Neural cell (in vitro differentiated cells): ENCODE measurements around the gene CABLES2. TPM values are rescaled to one million over a fixed set of nuclear protein-coding genes. Genes with fewer than 3 reads are reported as not detected.

ENCODE experiments used
- H2AFZ ChIP-seq: fragments of 200-600, 300-800 bp; sonication (generic), shearing (Covaris generic); 2 replicates; pipeline ENCODE4 v1.6.0; 2014; ENCODE audit warnings: low read depth, mild to moderate bottlenecking, antibody characterized with exemption, low read length, moderate library complexity
- H3F3A ChIP-seq: fragments of 200-600 bp; shearing (Covaris generic); 2 replicates; pipeline ENCODE4 v1.6.1; 2016; ENCODE audit warnings: mild to moderate bottlenecking, moderate library complexity, mixed read lengths, antibody characterized with exemption, low read length; ENCODE audit not compliant: insufficient read depth, poor library complexity, severe bottlenecking
- H3K27ac ChIP-seq: fragments of 200-600, 300-800 bp; sonication (generic), shearing (Covaris generic); 2 replicates; pipeline ENCODE4 v1.5.1; 2014; ENCODE audit warnings: mild to moderate bottlenecking, low read length, moderate library complexity
- H3K27me3 ChIP-seq: fragments of 300-800, 200-600 bp; sonication (generic), shearing (Covaris generic); 2 replicates; pipeline ENCODE4 v1.6.0; 2014; ENCODE audit warnings: mild to moderate bottlenecking, low read depth, low read length, moderate library complexity; ENCODE audit not compliant: insufficient read depth
- H3K36me3 ChIP-seq: fragments of 300-800, 200-600 bp; sonication (generic), shearing (Covaris generic); 2 replicates; pipeline ENCODE4 v1.5.1; 2014; ENCODE audit warnings: mild to moderate bottlenecking, antibody characterized with exemption, low read length, moderate library complexity; ENCODE audit not compliant: insufficient read depth
- H3K4me2 ChIP-seq: fragments of 300-800, 200-600 bp; sonication (generic), shearing (Covaris generic); 2 replicates; pipeline ENCODE4 v1.6.0; 2014; ENCODE audit warnings: mild to moderate bottlenecking, low read length
- H3K4me3 ChIP-seq: fragments of 300-800, 200-600 bp; sonication (generic), shearing (Covaris generic); 2 replicates; pipeline ENCODE4 v1.5.1; 2014; ENCODE audit warnings: mild to moderate bottlenecking, low read length, moderate library complexity
- H3K79me2 ChIP-seq: fragments of 200-600 bp; shearing (Covaris generic); replicated peaks from 2 replicates; pipeline ENCODE4 v1.6.0; 2014; ENCODE audit warnings: mild to moderate bottlenecking, low read length, moderate library complexity; ENCODE audit not compliant: insufficient read depth
- H3K9ac ChIP-seq: fragments of 300-800, 200-600 bp; sonication (generic), shearing (Covaris generic); 2 replicates; pipeline ENCODE4 v1.6.1; 2016; ENCODE audit warnings: mild to moderate bottlenecking, low read length, mixed read lengths
- H3K9me2 ChIP-seq: fragments of 200-600 bp; shearing (Covaris generic); 2 replicates; pipeline ENCODE4 v1.6.1; 2016; ENCODE audit warnings: mild to moderate bottlenecking, low read length, mixed read lengths; ENCODE audit not compliant: insufficient read depth
- H3K9me3 ChIP-seq: fragments of 200-600, 300-800 bp; sonication (generic), shearing (Covaris generic); 2 replicates; pipeline ENCODE4 v1.6.1; 2016; ENCODE audit warnings: mild to moderate bottlenecking, mixed run types, low read length, moderate library complexity, mixed read lengths
- H4K20me1 ChIP-seq: fragments of 200-600 bp; shearing (Covaris generic); 2 replicates; pipeline ENCODE4 v1.6.1; 2016; ENCODE audit warnings: mild to moderate bottlenecking, mixed run types; ENCODE audit not compliant: insufficient read depth
- CTCF ChIP-seq: fragments of 450-650 bp; IDR thresholded peaks from 2 replicates; pipeline ENCODE4 v1.5.1; 2014; ENCODE audit warnings: antibody characterized with exemption, mild to moderate bottlenecking, moderate library complexity; ENCODE audit not compliant: poor library complexity, severe bottlenecking
- EP300 ChIP-seq: fragments of 450-650 bp; conservative IDR thresholded peaks from 2 replicates; pipeline ENCODE4 v1.6.1; 2014; ENCODE audit warnings: antibody characterized with exemption, mild to moderate bottlenecking, moderate library complexity; ENCODE audit not compliant: poor library complexity, severe bottlenecking
- EZH2 ChIP-seq: fragments of 200-600, 300-800 bp; shearing (Covaris generic), sonication (generic); IDR thresholded peaks from 2 replicates; pipeline ENCODE4 v1.6.1; 2014; ENCODE audit warnings: antibody characterized with exemption, low read length, borderline replicate concordance, mild to moderate bottlenecking; ENCODE audit not compliant: insufficient read depth, poor library complexity, severe bottlenecking
- MXI1 ChIP-seq: fragments of 450-650 bp; conservative IDR thresholded peaks from 2 replicates; pipeline ENCODE4 v1.6.1; 2014; ENCODE audit warnings: antibody characterized with exemption, mild to moderate bottlenecking; ENCODE audit not compliant: poor library complexity, severe bottlenecking
- POLR2AphosphoS5 ChIP-seq: IDR thresholded peaks from 2 replicates; pipeline ENCODE4 v1.6.1; 2012
- RAD21 ChIP-seq: fragments of 450-650 bp; conservative IDR thresholded peaks from 2 replicates; pipeline ENCODE4 v1.6.1; 2014; ENCODE audit warnings: antibody characterized with exemption, mild to moderate bottlenecking, moderate library complexity
- SMC3 ChIP-seq: fragments of 450-650 bp; conservative IDR thresholded peaks from 2 replicates; pipeline ENCODE4 v1.6.1; 2014; ENCODE audit warnings: antibody characterized with exemption, mild to moderate bottlenecking, moderate library complexity; ENCODE audit not compliant: poor library complexity
- TAF1 ChIP-seq: IDR thresholded peaks from 2 replicates; pipeline ENCODE4 v1.6.1; 2012; ENCODE audit warnings: low read depth
- polyA plus RNA-seq: library from polyadenylated mRNA; depleted of rRNA; stranded (reverse); fragments of >200 nt; gene quantifications from 2 replicates; pipeline ENCODE4 v1.2.3, GENCODE V29; 2014
- TF ChIP-seq, protein P1 (sequence below): IDR thresholded peaks from 2 replicates; pipeline ENCODE4 v1.6.1; 2012; ENCODE audit warnings: borderline replicate concordance

The CABLES2 gene
- polyA plus RNA-seq, 1 donor from 2014 or later: 8.3 TPM

- Histone ChIP-seq H3K4me3 (no peak overlapping the region), H3K79me2 (no peaks in the 10 kb centered on the region), H3F3A (no peaks in the 10 kb centered on the region), H3K4me2 (no peak overlapping the region), H3K9ac (no peak overlapping the region), H3K9me2 (no peaks in the 10 kb centered on the region), H4K20me1 (no peaks in the 10 kb centered on the region), H2AFZ (no peak overlapping the region), H3K36me3 (no peaks in the 10 kb centered on the region), H3K27me3 (no peaks in the 10 kb centered on the region), H3K9me3 (no peaks in the 10 kb centered on the region), H3K27ac (no peak overlapping the region)
- TF ChIP-seq, protein P1, sequence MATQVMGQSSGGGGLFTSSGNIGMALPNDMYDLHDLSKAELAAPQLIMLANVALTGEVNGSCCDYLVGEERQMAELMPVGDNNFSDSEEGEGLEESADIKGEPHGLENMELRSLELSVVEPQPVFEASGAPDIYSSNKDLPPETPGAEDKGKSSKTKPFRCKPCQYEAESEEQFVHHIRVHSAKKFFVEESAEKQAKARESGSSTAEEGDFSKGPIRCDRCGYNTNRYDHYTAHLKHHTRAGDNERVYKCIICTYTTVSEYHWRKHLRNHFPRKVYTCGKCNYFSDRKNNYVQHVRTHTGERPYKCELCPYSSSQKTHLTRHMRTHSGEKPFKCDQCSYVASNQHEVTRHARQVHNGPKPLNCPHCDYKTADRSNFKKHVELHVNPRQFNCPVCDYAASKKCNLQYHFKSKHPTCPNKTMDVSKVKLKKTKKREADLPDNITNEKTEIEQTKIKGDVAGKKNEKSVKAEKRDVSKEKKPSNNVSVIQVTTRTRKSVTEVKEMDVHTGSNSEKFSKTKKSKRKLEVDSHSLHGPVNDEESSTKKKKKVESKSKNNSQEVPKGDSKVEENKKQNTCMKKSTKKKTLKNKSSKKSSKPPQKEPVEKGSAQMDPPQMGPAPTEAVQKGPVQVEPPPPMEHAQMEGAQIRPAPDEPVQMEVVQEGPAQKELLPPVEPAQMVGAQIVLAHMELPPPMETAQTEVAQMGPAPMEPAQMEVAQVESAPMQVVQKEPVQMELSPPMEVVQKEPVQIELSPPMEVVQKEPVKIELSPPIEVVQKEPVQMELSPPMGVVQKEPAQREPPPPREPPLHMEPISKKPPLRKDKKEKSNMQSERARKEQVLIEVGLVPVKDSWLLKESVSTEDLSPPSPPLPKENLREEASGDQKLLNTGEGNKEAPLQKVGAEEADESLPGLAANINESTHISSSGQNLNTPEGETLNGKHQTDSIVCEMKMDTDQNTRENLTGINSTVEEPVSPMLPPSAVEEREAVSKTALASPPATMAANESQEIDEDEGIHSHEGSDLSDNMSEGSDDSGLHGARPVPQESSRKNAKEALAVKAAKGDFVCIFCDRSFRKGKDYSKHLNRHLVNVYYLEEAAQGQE: no peak
- TF ChIP-seq MXI1 (no peak), RAD21 (no peak), POLR2AphosphoS5 (no peak), SMC3 (no peak), EP300 (no peak), TAF1 (no peak), EZH2 (no peak), CTCF (no peak)
Measured at GRCh38 chr20:62346398-62347150, 60.5 kb downstream of the CABLES2 start.

- no peaks in the 10 kb centered on the region for H3K36me3 ChIP-seq
- no peaks in the 10 kb centered on the region for H3F3A ChIP-seq
- no peak overlapping the region for H3K4me3 ChIP-seq
- H3K27ac ChIP-seq: no peak overlapping the region
- H3K4me2 ChIP-seq: no peak overlapping the region
- H4K20me1 ChIP-seq: no peaks in the 10 kb centered on the region
- H3K27me3 ChIP-seq: no peaks in the 10 kb centered on the region
- TF ChIP-seq MXI1 (no peak), CTCF (no peak), EP300 (no peak), POLR2AphosphoS5 (no peak), SMC3 (no peak)
- TF ChIP-seq, protein P1: no peak
- H3K9ac ChIP-seq: no peak overlapping the region
- H3K79me2 ChIP-seq: no peaks in the 10 kb centered on the region
- H2AFZ ChIP-seq: no peak overlapping the region
- H3K9me2 ChIP-seq: no peaks in the 10 kb centered on the region
- H3K9me3 ChIP-seq: no peaks in the 10 kb centered on the region
Measured at GRCh38 chr20:62345681-62346370, 61.3 kb downstream of the CABLES2 start.
